K562 (cell line): ENCODE results near the gene OR52B6. TPM values are rescaled to one million over a fixed set of nuclear protein-coding genes. Genes with fewer than 3 reads are reported as not detected.

Experiments used
- ARID1B ChIP-seq: fragments of 450-650 bp; IDR thresholded peaks from 2 replicates; pipeline ENCODE4 v1.6.1; 2016; ENCODE audit warnings: antibody characterized with exemption, mild to moderate bottlenecking, inconsistent platforms
- BCOR ChIP-seq: fragments of 450-650 bp; IDR thresholded peaks from 2 replicates; pipeline ENCODE4 v1.6.1; 2016
- DMBX1 ChIP-seq: fragments of 250-450 bp; sonication (Bioruptor Pico); IDR thresholded peaks from 2 replicates; pipeline ENCODE4 v1.8.0; 2022; ENCODE audit warnings: inconsistent platforms, mild to moderate bottlenecking, moderate library complexity, borderline replicate concordance
- DPF2 ChIP-seq: fragments of 450-650 bp; IDR thresholded peaks from 2 replicates; pipeline ENCODE4 v1.6.1; 2016
- E2F3 ChIP-seq: fragments of 250-450 bp; sonication (Bioruptor Pico); IDR thresholded peaks from 2 replicates; pipeline ENCODE4 v1.4.0; 2020; ENCODE audit warnings: mild to moderate bottlenecking
- EZH2 ChIP-seq: IDR thresholded peaks from 2 replicates; pipeline ENCODE4 v1.6.1; 2012; ENCODE audit warnings: low read depth, mild to moderate bottlenecking, inconsistent platforms, low read length, borderline replicate concordance
- HEY1 ChIP-seq: fragments of 250-450 bp; sonication (Bioruptor Pico); IDR thresholded peaks from 2 replicates; pipeline ENCODE4 v1.5.0; 2020; ENCODE audit warnings: mild to moderate bottlenecking, moderate library complexity, borderline replicate concordance
- MEF2A ChIP-seq: IDR thresholded peaks from 2 replicates; pipeline ENCODE4 v1.6.1; 2011; ENCODE audit warnings: low read depth, mild to moderate bottlenecking, low read length, moderate library complexity; ENCODE audit not compliant: control insufficient read depth
- MEF2D ChIP-seq: conservative IDR thresholded peaks from 2 replicates; pipeline ENCODE4 v1.6.1; 2016; ENCODE audit warnings: low read depth, missing genetic modification characterization, missing compliant biosample characterization
- MIER1 ChIP-seq: fragments of 450-650 bp; IDR thresholded peaks from 2 replicates; pipeline ENCODE4 v1.6.1; 2016; ENCODE audit warnings: antibody characterized with exemption, mild to moderate bottlenecking, low read depth
- NFRKB ChIP-seq: fragments of 450-650 bp; IDR thresholded peaks from 2 replicates; pipeline ENCODE4 v1.6.1; 2016; ENCODE audit warnings: low read depth
- POLR2A ChIP-seq: fragments of 450-650 bp; conservative IDR thresholded peaks from 2 replicates; pipeline ENCODE4 v1.6.1; 2016
- RB1 ChIP-seq: fragments of 450-650 bp; IDR thresholded peaks from 2 replicates; pipeline ENCODE4 v1.6.1; 2017; ENCODE audit warnings: low read depth, mild to moderate bottlenecking
- RBM15 ChIP-seq: fragments of 200-400 bp; formaldehyde crosslinking; IDR thresholded peaks from 2 replicates; pipeline ENCODE4 v1.6.1; 2018; ENCODE audit warnings: mild to moderate bottlenecking, low read length, moderate library complexity; ENCODE audit not compliant: insufficient read depth
- SIRT6 ChIP-seq: IDR thresholded peaks from one replicate; pipeline ENCODE4 v1.6.1; 2012; ENCODE audit warnings: low read depth, mild to moderate bottlenecking, control low read depth, inconsistent platforms, low read length, moderate library complexity
- SMARCA4 ChIP-seq: fragments of 450-650 bp; IDR thresholded peaks from 2 replicates; pipeline ENCODE4 v1.6.1; 2016
- STAT5B ChIP-seq: fragments of 250-450 bp; sonication (Bioruptor Pico); IDR thresholded peaks from 2 replicates; pipeline ENCODE4 v1.8.0; 2021; ENCODE audit warnings: mild to moderate bottlenecking, inconsistent platforms
- ZNF134 ChIP-seq: fragments of 250-450 bp; sonication (Bioruptor Pico); conservative IDR thresholded peaks from 2 replicates; pipeline ENCODE4 v1.4.0; 2020
- ZNF174 ChIP-seq: fragments of 250-450 bp; sonication (Bioruptor Pico); IDR thresholded peaks from 2 replicates; pipeline ENCODE4 v1.4.0; 2020; ENCODE audit warnings: mild to moderate bottlenecking
- ZNF24 ChIP-seq: fragments of 450-650 bp; IDR thresholded peaks from 2 replicates; pipeline ENCODE4 v1.6.1; 2016
- ZNF3 ChIP-seq: fragments of 250-450 bp; sonication (Bioruptor Pico); IDR thresholded peaks from 2 replicates; pipeline ENCODE4 v1.5.0; 2021; ENCODE audit warnings: mild to moderate bottlenecking, moderate library complexity
- ZNF444 ChIP-seq: fragments of 250-450 bp; sonication (Bioruptor Pico); IDR thresholded peaks from 2 replicates; pipeline ENCODE4 v1.4.0; 2020; ENCODE audit warnings: mild to moderate bottlenecking, moderate library complexity
- ZNF583 ChIP-seq: fragments of 250-450 bp; sonication (Bioruptor Pico); IDR thresholded peaks from 2 replicates; pipeline ENCODE4 v1.4.0; 2020
- ZNF75A ChIP-seq: fragments of 450-650 bp; formaldehyde crosslinking; IDR thresholded peaks from 2 replicates; pipeline ENCODE4 v1.4.0; 2020; ENCODE audit warnings: mild to moderate bottlenecking
- polyA plus RNA-seq, 8 experiments: library from polyadenylated mRNA; depleted of rRNA in 4 of 8; stranded (reverse) in 5 of 8; unstranded in 3 of 8; fragments of >200 nt; fragmentation: Nextera tagmentation in 2 of 8; fragmentation: Illumina TruSeq in 1 of 8; extraction: Ambion mirVana in 2 of 8; extraction: Trizol in 1 of 8; gene quantifications; 2 replicates each; pipeline versions ENCODE4 v1.2.1 to v1.2.3, GENCODE V29; 2011 to 2014; ENCODE audit warnings: inconsistent platforms in 1 of 8, missing spikeins in 1 of 8
- total RNA-seq, 7 experiments: library from RNA; depleted of rRNA in 6 of 7; stranded (reverse); fragments of >200 nt in 6 of 7; fragmentation: Illumina TruSeq in 2 of 7; extraction: Trizol in 2 of 7; gene quantifications; 2 replicates each; pipeline versions ENCODE4 v1.2.1 to v1.2.3, GENCODE V29; 2011 to 2021; ENCODE audit warnings: low replicate concordance in 1 of 7
- TF ChIP-seq, protein P1 (sequence below): fragments of 250-450 bp; sonication (Bioruptor Pico); IDR thresholded peaks from 2 replicates; pipeline ENCODE4 v1.8.0; 2022; ENCODE audit warnings: inconsistent platforms
- TF ChIP-seq, protein P2 (sequence below): fragments of 450-650 bp; conservative IDR thresholded peaks from 2 replicates; pipeline ENCODE4 v1.6.1; 2016; ENCODE audit warnings: missing genetic modification characterization, low read depth, mild to moderate bottlenecking, control low read depth, missing compliant biosample characterization
- TF ChIP-seq, protein P3 (sequence below): sonication (generic); formaldehyde crosslinking; IDR thresholded peaks from 2 replicates; pipeline ENCODE4 v1.8.0; 2022; ENCODE audit warnings: missing genetic modification reagents, mild to moderate bottlenecking, borderline replicate concordance

The OR52B6 gene
- total and polyA plus RNA-seq, 9 of the 15 experiments (the other 6 are each of a cell fraction or from before 2014, with no cell fraction given): not detected

DNA sequence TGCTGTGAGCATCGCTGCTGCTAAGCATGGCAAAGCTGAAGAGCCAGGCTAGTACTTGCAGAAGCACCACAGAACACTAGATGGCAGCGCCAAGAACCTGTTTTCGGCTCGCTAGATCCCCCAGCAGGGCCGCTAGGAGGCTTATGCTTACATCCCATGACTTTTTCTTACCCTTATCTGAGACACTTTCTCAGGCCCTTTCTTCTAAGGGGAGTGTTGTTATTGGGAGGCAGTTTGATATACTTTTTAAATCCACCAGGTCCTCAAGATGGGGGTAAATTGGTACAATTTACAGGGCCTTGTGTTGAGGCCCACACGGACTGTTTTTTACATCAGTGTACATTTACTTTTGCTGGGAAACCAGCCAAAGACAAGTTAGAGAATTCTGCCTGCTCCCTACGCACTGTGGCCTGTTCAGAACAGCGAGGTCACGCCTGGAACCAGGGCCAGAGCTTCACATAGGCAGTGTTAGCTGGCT is 19.7 kb downstream of the OR52B6 start (continued):
- no peak for TF ChIP-seq NFRKB
- TF ChIP-seq E2F3: no peak
- TF ChIP-seq ZNF134 (CRISPR knock-in tag): no peak
- no peak for TF ChIP-seq MIER1
- 0 out of 2 replicates have a peak, but pooled peaks have one; percentile 32 for TF ChIP-seq DPF2
- no peak for TF ChIP-seq HEY1 (CRISPR knock-in tag)
- peak; percentile 27 for TF ChIP-seq ARID1B
- no peak for TF ChIP-seq ZNF174
- no peak for TF ChIP-seq BCOR
- TF ChIP-seq SMARCA4: 0 out of 2 replicates have a peak, but pooled peaks have one; percentile 22
- TF ChIP-seq SIRT6: no peak
- no peak for TF ChIP-seq STAT5B (CRISPR knock-in tag)
- TF ChIP-seq ZNF24: no peak
- TF ChIP-seq, protein P1, sequence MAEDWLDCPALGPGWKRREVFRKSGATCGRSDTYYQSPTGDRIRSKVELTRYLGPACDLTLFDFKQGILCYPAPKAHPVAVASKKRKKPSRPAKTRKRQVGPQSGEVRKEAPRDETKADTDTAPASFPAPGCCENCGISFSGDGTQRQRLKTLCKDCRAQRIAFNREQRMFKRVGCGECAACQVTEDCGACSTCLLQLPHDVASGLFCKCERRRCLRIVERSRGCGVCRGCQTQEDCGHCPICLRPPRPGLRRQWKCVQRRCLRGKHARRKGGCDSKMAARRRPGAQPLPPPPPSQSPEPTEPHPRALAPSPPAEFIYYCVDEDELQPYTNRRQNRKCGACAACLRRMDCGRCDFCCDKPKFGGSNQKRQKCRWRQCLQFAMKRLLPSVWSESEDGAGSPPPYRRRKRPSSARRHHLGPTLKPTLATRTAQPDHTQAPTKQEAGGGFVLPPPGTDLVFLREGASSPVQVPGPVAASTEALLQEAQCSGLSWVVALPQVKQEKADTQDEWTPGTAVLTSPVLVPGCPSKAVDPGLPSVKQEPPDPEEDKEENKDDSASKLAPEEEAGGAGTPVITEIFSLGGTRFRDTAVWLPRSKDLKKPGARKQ (CRISPR knock-in tag): no peak
- no peak for TF ChIP-seq ZNF583
- TF ChIP-seq POLR2A: no peak
- TF ChIP-seq MEF2D (tag): 0 out of 2 replicates have a peak, but pooled peaks have one; percentile 36
- no peak for TF ChIP-seq ZNF3 (CRISPR knock-in tag)
- no peak for TF ChIP-seq DMBX1 (CRISPR knock-in tag)
- no peak for TF ChIP-seq ZNF444 (CRISPR knock-in tag)
- TF ChIP-seq, protein P2, sequence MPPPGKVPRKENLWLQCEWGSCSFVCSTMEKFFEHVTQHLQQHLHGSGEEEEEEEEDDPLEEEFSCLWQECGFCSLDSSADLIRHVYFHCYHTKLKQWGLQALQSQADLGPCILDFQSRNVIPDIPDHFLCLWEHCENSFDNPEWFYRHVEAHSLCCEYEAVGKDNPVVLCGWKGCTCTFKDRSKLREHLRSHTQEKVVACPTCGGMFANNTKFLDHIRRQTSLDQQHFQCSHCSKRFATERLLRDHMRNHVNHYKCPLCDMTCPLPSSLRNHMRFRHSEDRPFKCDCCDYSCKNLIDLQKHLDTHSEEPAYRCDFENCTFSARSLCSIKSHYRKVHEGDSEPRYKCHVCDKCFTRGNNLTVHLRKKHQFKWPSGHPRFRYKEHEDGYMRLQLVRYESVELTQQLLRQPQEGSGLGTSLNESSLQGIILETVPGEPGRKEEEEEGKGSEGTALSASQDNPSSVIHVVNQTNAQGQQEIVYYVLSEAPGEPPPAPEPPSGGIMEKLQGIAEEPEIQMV (tag): 0 out of 2 replicates have a peak, but pooled peaks have one; percentile 32
- TF ChIP-seq, protein P3, sequence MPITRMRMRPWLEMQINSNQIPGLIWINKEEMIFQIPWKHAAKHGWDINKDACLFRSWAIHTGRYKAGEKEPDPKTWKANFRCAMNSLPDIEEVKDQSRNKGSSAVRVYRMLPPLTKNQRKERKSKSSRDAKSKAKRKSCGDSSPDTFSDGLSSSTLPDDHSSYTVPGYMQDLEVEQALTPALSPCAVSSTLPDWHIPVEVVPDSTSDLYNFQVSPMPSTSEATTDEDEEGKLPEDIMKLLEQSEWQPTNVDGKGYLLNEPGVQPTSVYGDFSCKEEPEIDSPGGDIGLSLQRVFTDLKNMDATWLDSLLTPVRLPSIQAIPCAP (CRISPR knock-in tag): no peak
- no peak for TF ChIP-seq RBM15
- TF ChIP-seq EZH2: no peak
- TF ChIP-seq RB1: no peak
- TF ChIP-seq MEF2A: no peak
- no peak; the same call in 1 of the 2 replicates for TF ChIP-seq ZNF75A (CRISPR knock-in tag)
